SK-N-SH treated with all-trans-retinoic acid at 6 μM for 48 hours (cell line): ENCODE measurements around the gene AMACR.

Experiments used
- ATAC-seq: fragments of 200-7000 bp; cut with Tn5 transposase; 3 replicates; pipeline ENCODE4 v1.9.1; 2020; ENCODE audit warnings: mild to moderate bottlenecking, moderate library complexity
- ARNTL ChIP-seq: fragments of 450-650 bp; formaldehyde crosslinking; IDR thresholded peaks from 2 replicates; pipeline ENCODE4 v1.5.0; 2020; ENCODE audit warnings: low read depth, mild to moderate bottlenecking, moderate library complexity, borderline replicate concordance
- BACH2 ChIP-seq: fragments of 250-450 bp; sonication (Bioruptor Pico); IDR thresholded peaks from 2 replicates; pipeline ENCODE4 v1.9.0; 2021; ENCODE audit warnings: mild to moderate bottlenecking, borderline replicate concordance
- CSDC2 ChIP-seq: fragments of 250-450 bp; sonication (Bioruptor Pico); IDR thresholded peaks from 2 replicates; pipeline ENCODE4 v1.5.0; 2020; ENCODE audit warnings: mild to moderate bottlenecking, moderate library complexity
- ESRRG ChIP-seq: fragments of 250-450 bp; sonication (Bioruptor Pico); IDR thresholded peaks from 2 replicates; pipeline ENCODE4 v1.6.1; 2021; ENCODE audit warnings: mild to moderate bottlenecking
- GLIS3 ChIP-seq: fragments of 250-450 bp; sonication (Bioruptor Pico); IDR thresholded peaks from 2 replicates; pipeline ENCODE4 v1.5.0; 2020; ENCODE audit warnings: mild to moderate bottlenecking, moderate library complexity
- ISL1 ChIP-seq: fragments of 250-450 bp; sonication (Bioruptor Pico); IDR thresholded peaks from 2 replicates; pipeline ENCODE4 v2.1.2; 2022; ENCODE audit warnings: mild to moderate bottlenecking, moderate library complexity
- OSR1 ChIP-seq: fragments of 250-450 bp; sonication (Bioruptor Pico); IDR thresholded peaks from 2 replicates; pipeline ENCODE4 v1.8.0; 2022; ENCODE audit warnings: moderate library complexity, mild to moderate bottlenecking, inconsistent platforms
- PPARA ChIP-seq: fragments of 250-450 bp; sonication (Bioruptor Pico); IDR thresholded peaks from 2 replicates; pipeline ENCODE4 v1.5.0; 2020; ENCODE audit warnings: mild to moderate bottlenecking, borderline replicate concordance
- RARB ChIP-seq: fragments of 250-450 bp; sonication (Bioruptor Pico); IDR thresholded peaks from 2 replicates; pipeline ENCODE4 v1.8.0; 2021; ENCODE audit warnings: mild to moderate bottlenecking, moderate library complexity
- TCF4 ChIP-seq: fragments of 250-450 bp; sonication (Bioruptor Pico); IDR thresholded peaks from 2 replicates; pipeline ENCODE4 v1.8.0; 2021; ENCODE audit warnings: mild to moderate bottlenecking, moderate library complexity, borderline replicate concordance
- TOX ChIP-seq: fragments of 250-450 bp; sonication (Bioruptor Pico); IDR thresholded peaks from 2 replicates; pipeline ENCODE4 v1.8.0; 2021; ENCODE audit warnings: mild to moderate bottlenecking, moderate library complexity, borderline replicate concordance
- ZC3H10 ChIP-seq: fragments of 250-450 bp; sonication (Bioruptor Pico); IDR thresholded peaks from 2 replicates; pipeline ENCODE4 v1.5.1; 2021; ENCODE audit warnings: mild to moderate bottlenecking, moderate library complexity
- ZFP30 ChIP-seq: fragments of 450-650 bp; formaldehyde crosslinking; IDR thresholded peaks from 2 replicates; pipeline ENCODE4 v1.5.0; 2022; ENCODE audit warnings: mild to moderate bottlenecking, moderate library complexity
- ZNF565 ChIP-seq: fragments of 450-650 bp; formaldehyde crosslinking; conservative IDR thresholded peaks from 2 replicates; pipeline ENCODE4 v1.5.0; 2020; ENCODE audit warnings: low read depth, mild to moderate bottlenecking, moderate library complexity
- ZNF70 ChIP-seq: fragments of 450-650 bp; formaldehyde crosslinking; IDR thresholded peaks from 2 replicates; pipeline ENCODE4 v1.5.0; 2020; ENCODE audit warnings: mild to moderate bottlenecking, moderate library complexity
- TF ChIP-seq, protein P1 (sequence below): fragments of 250-450 bp; sonication (Bioruptor Pico); IDR thresholded peaks from 2 replicates; pipeline ENCODE4 v1.5.1; 2021; ENCODE audit warnings: mild to moderate bottlenecking, moderate library complexity
- TF ChIP-seq, protein P2 (sequence below): fragments of 250-450 bp; sonication (Bioruptor Pico); IDR thresholded peaks from 2 replicates; pipeline ENCODE4 v1.8.0; 2020; ENCODE audit warnings: mild to moderate bottlenecking, moderate library complexity, borderline replicate concordance
- TF ChIP-seq, protein P3 (sequence below): fragments of 250-450 bp; sonication (Bioruptor Pico); IDR thresholded peaks from 2 replicates; pipeline ENCODE4 v1.5.1; 2020; ENCODE audit warnings: low read depth, mild to moderate bottlenecking, moderate library complexity
- TF ChIP-seq, protein P4 (sequence below): fragments of 250-450 bp; sonication (Bioruptor Pico); IDR thresholded peaks from 2 replicates; pipeline ENCODE4 v1.8.0; 2021; ENCODE audit warnings: low read depth, mild to moderate bottlenecking, moderate library complexity, borderline replicate concordance

Gene AMACR

DNA sequence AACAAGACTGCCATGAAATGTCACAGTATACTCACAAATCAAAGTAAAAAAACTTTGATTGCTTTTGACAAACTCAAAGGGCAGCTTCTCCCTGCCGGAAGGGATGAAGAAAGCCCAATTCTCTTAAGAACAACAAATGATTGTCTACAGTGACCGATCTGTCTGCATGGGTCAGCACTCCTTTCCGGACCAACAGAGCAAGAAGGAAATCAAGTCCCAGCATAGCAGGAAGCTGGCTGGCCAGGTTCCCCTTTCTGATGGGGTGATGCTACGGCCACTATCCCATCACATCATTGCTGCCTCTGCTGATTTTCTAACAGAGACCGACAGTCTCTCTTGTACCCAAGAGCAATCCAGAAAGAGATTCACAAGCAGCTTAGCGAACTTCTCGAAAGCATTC is 34.5 kb upstream of the AMACR start (continued):
- no peak for TF ChIP-seq ZNF565 (CRISPR knock-in tag)

DNA sequence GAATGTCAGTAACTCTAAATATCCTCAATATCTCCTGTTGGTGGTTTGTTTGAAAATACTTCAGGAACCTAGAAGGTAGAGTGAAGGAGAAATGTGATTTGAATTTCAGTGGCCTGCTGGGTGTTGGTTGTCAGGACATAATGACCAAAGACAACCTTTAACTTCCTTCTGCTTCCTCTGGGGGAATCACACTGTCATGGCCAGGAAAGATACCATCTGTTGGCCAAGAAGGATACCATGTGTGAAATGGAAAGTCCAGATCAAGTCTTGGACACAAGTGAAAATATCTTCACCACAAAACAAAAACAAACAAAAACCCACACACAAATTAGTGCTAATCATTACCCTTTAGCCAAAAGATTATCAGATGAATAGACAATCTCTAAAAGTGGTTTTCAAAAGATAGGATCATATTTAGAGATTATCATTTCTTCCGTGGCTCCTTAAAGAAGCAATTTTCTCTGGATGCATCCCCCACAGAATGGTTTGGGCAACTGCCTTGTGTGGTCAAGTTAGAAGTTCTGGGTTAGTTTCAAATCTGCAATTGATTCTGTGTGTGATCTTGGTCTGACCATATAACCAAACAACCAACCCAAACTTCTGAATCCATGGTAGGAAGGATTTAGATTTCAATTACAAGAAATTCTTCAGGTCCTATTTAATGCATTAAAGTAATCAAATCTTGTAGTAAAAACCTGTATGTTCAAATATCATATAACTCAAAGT is 33.6 kb upstream of the AMACR start:
- no peak for ATAC-seq
- TF ChIP-seq ZNF70 (CRISPR knock-in tag) (no peak), ZFP30 (CRISPR knock-in tag) (no peak), GLIS3 (CRISPR knock-in tag) (no peak), CSDC2 (CRISPR knock-in tag) (no peak), ZC3H10 (CRISPR knock-in tag) (no peak), BACH2 (CRISPR knock-in tag) (no peak), TCF4 (CRISPR knock-in tag) (no peak), TOX (no peak)
- TF ChIP-seq, protein P1, sequence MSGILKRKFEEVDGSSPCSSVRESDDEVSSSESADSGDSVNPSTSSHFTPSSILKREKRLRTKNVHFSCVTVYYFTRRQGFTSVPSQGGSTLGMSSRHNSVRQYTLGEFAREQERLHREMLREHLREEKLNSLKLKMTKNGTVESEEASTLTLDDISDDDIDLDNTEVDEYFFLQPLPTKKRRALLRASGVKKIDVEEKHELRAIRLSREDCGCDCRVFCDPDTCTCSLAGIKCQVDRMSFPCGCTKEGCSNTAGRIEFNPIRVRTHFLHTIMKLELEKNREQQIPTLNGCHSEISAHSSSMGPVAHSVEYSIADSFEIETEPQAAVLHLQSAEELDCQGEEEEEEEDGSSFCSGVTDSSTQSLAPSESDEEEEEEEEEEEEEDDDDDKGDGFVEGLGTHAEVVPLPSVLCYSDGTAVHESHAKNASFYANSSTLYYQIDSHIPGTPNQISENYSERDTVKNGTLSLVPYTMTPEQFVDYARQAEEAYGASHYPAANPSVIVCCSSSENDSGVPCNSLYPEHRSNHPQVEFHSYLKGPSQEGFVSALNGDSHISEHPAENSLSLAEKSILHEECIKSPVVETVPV (CRISPR knock-in tag): no peak
- TF ChIP-seq, protein P2, sequence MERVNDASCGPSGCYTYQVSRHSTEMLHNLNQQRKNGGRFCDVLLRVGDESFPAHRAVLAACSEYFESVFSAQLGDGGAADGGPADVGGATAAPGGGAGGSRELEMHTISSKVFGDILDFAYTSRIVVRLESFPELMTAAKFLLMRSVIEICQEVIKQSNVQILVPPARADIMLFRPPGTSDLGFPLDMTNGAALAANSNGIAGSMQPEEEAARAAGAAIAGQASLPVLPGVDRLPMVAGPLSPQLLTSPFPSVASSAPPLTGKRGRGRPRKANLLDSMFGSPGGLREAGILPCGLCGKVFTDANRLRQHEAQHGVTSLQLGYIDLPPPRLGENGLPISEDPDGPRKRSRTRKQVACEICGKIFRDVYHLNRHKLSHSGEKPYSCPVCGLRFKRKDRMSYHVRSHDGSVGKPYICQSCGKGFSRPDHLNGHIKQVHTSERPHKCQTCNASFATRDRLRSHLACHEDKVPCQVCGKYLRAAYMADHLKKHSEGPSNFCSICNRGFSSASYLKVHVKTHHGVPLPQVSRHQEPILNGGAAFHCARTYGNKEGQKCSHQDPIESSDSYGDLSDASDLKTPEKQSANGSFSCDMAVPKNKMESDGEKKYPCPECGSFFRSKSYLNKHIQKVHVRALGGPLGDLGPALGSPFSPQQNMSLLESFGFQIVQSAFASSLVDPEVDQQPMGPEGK (CRISPR knock-in tag): no peak
- TF ChIP-seq, protein P3, sequence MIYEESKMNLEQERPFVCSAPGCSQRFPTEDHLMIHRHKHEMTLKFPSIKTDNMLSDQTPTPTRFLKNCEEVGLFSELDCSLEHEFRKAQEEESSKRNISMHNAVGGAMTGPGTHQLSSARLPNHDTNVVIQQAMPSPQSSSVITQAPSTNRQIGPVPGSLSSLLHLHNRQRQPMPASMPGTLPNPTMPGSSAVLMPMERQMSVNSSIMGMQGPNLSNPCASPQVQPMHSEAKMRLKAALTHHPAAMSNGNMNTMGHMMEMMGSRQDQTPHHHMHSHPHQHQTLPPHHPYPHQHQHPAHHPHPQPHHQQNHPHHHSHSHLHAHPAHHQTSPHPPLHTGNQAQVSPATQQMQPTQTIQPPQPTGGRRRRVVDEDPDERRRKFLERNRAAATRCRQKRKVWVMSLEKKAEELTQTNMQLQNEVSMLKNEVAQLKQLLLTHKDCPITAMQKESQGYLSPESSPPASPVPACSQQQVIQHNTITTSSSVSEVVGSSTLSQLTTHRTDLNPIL: no peak

DNA sequence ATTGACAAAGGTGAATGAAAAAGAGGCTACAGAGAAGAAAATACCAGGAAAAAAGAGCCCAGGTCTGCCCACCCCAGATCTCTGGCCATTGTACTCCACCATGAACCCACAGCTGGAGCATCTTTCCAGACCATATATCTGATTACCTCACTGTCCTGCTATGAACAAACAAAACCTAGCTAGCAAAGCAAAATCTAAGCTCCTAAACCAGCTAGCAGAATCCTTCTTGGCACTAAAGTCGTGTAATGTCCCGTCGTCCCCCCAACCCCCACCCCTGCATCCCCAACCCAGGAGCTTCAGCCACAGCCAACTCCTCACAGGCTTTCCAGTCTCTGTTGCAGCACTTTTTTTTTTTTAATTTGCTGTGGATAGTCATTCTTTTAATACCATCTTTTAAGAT is 32.6 kb upstream of the AMACR start:
- TF ChIP-seq PPARA (CRISPR knock-in tag) (no peak), BACH2 (CRISPR knock-in tag) (no peak), ZNF70 (CRISPR knock-in tag) (no peak), ARNTL (CRISPR knock-in tag) (no peak), CSDC2 (CRISPR knock-in tag) (no peak), ISL1 (CRISPR knock-in tag) (no peak), ZC3H10 (CRISPR knock-in tag) (no peak), OSR1 (CRISPR knock-in tag) (no peak), TOX (no peak), TCF4 (CRISPR knock-in tag) (no peak), ZFP30 (CRISPR knock-in tag) (no peak), ESRRG (CRISPR knock-in tag) (no peak), RARB (no peak), ZNF565 (CRISPR knock-in tag) (no peak)
- TF ChIP-seq, protein P1 (CRISPR knock-in tag): no peak
- TF ChIP-seq, protein P4, sequence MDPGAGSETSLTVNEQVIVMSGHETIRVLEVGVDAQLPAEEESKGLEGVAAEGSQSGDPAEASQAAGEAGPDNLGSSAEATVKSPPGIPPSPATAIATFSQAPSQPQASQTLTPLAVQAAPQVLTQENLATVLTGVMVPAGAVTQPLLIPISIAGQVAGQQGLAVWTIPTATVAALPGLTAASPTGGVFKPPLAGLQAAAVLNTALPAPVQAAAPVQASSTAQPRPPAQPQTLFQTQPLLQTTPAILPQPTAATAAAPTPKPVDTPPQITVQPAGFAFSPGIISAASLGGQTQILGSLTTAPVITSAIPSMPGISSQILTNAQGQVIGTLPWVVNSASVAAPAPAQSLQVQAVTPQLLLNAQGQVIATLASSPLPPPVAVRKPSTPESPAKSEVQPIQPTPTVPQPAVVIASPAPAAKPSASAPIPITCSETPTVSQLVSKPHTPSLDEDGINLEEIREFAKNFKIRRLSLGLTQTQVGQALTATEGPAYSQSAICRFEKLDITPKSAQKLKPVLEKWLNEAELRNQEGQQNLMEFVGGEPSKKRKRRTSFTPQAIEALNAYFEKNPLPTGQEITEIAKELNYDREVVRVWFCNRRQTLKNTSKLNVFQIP: no peak
- no peak for ATAC-seq

DNA sequence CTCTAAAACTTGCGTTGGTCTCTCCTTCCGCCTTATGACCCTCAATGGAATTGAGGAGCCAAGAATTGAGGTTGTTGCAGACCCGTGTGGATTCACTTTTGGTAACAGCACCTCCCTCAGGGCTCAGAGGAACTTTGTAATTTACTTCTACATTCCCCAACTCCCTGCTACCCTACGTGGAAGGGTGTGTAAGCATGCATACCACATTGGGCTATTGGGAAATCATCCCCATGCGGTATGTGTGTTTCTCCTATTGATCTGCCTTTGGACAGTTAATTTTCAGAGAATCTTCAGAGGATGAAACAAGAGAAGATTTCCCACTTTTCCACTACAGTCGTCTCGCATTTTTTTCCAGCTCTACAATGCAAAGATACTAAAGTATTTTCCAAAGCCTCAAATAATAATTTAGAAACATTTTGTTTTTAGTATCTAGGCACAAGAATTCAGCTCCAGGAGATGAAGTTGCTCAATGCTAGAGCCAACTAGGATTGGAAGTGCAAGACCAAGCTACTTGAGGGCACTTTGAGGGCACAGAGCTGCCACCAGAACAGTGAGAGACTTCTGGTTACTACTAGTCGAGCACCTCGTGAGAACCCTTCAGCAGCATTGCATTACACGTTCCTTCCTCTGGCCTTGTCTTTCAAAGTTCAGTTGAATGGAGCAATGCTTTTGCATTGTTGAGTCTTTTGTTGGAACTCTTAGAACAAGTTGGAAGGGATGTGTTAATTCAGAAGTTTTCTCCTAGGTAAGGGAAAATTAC is 31.7 kb upstream of the AMACR start:
- no peak for TF ChIP-seq PPARA (CRISPR knock-in tag)
- no peak for ATAC-seq
